Esophagus muscularis mucosa (tissue), 4 donors: ENCODE data around the gene ID2. TPM values are rescaled to one million over a fixed set of nuclear protein-coding genes. Genes with fewer than 3 reads are reported as not detected.
A peak's percentile ranks its signal among the peaks of the same experiment; 100 is the strongest.

ENCODE experiments used
- DNase-seq: peaks from one replicate; pipeline ENCODE4 v3.0.0-alpha.2; 2017; ENCODE audit errors: extremely low spot score
- H3K27ac ChIP-seq, 4 donors: fragments of 200-600 bp; sonication (generic); replicated peaks in 1 of 4; 1 replicate in 3 of 4; 2 replicates in 1 of 4; pipeline ENCODE4 v1.5.1; 2016 to 2019; ENCODE audit warnings: mild to moderate bottlenecking in 1 of 4
- H3K27me3 ChIP-seq, 4 donors: fragments of 200-600 bp; sonication (generic); one replicate each; pipeline versions ENCODE4 v1.5.1 to v1.6.0; 2016 to 2019
- H3K36me3 ChIP-seq, 4 donors: fragments of 200-600 bp; sonication (generic); one replicate each; pipeline ENCODE4 v1.5.1; 2016 to 2019
- H3K4me1 ChIP-seq, 4 donors: fragments of 200-600 bp; sonication (generic); one replicate each; pipeline ENCODE4 v1.5.1; 2016 to 2019
- H3K4me3 ChIP-seq, 4 donors: fragments of 200-600 bp; sonication (generic); 1 replicate in 2 of 4; 2 replicates in 2 of 4; pipeline ENCODE4 v1.5.1; 2016 to 2019; ENCODE audit warnings: mild to moderate bottlenecking in 4 of 4, moderate library complexity in 1 of 4
- H3K9me3 ChIP-seq, 4 donors: fragments of 200-600 bp; sonication (generic); 1 replicate in 3 of 4; 2 replicates in 1 of 4; pipeline ENCODE4 v1.5.1; 2016 to 2019
- CTCF ChIP-seq, 3 experiments: fragments of 200-600 bp in 2 of 3; fragments of 450-650 bp in 1 of 3; sonication (generic) in 2 of 3; IDR thresholded peaks; one replicate each; pipeline ENCODE4 v1.5.1; 2017 to 2019; ENCODE audit warnings: antibody characterized with exemption in 3 of 3, mild to moderate bottlenecking in 2 of 3, moderate library complexity in 1 of 3
- EP300 ChIP-seq: sonication (generic); formaldehyde crosslinking; IDR thresholded peaks from one replicate; pipeline ENCODE4 v1.6.1; 2017; ENCODE audit warnings: antibody characterized with exemption
- POLR2A ChIP-seq: fragments of 450-650 bp; IDR thresholded peaks from one replicate; pipeline ENCODE4 v1.6.1; 2017; ENCODE audit warnings: antibody characterized with exemption, moderate library complexity, mild to moderate bottlenecking, low read depth
- POLR2AphosphoS5 ChIP-seq, 2 donors: sonication (generic); formaldehyde crosslinking; IDR thresholded peaks; one replicate each; pipeline ENCODE4 v1.6.1; 2017; ENCODE audit warnings: antibody characterized with exemption in 2 of 2
- WGBS: methylation state at CpG from one replicate; pipeline ENCODE4 v1.1.5; 2018; 5-methylcytosine and 5-hydroxymethylcytosine counted together
- intact Hi-C: fragments of 100-400 bp; cut with DNase I; formaldehyde crosslinking; loops from one replicate; pipeline ENCODE4 v1.15.1; 2023
- total RNA-seq, 4 donors: library from RNA; depleted of rRNA; stranded (reverse); fragments of >200 nt; gene quantifications; one replicate each; pipeline versions ENCODE4 v1.1.0 to v1.2.1, GENCODE V29; 2016

The ID2 gene
- total RNA-seq, 4 donors from 2014 or later: 149 to 254 (median 187) TPM

- Histone ChIP-seq H3K27me3 (no peaks in the 10 kb centered on the region), H3K27ac (peak overlapping the region; percentile 79 to 99 (median 93)), H3K4me1 (peaks cover 10 to 34% (median 31%) of the 10 kb centered on the region in 4 donors), H3K4me3 (peak overlapping the region; percentile 72 to 86 (median 78)), H3K36me3 (no peaks in the 10 kb centered on the region), H3K9me3 (no peaks in the 10 kb centered on the region)
- TF ChIP-seq POLR2AphosphoS5 (IDR thresholded peaks at IDR 0.05) (no peak), POLR2A (no peak)
- intact Hi-C loops: loop anchor here (5.0 to 10.0 kb wide), 5 partner anchors 98 to 1590 kb away; no protein-coding TSS in a partner anchor
- DNase-seq: no peak
- 2% methylated on average over 37 of the region's 87 CpGs for WGBS
Observed at GRCh38 chr2:8684878-8685696, 3.2 kb downstream of the ID2 start.

GRCh38 chr2:8685697-8686358, 4.0 kb downstream of the ID2 start:
- Histone ChIP-seq H3K36me3 (no peaks in the 10 kb centered on the region), H3K27me3 (no peaks in the 10 kb centered on the region), H3K27ac (peak overlapping the region; percentile 79 to 99 (median 93)), H3K4me3 (peak overlapping the region; percentile 72 to 86 (median 78)), H3K9me3 (no peaks in the 10 kb centered on the region), H3K4me1 (peaks cover 2 to 27% (median 23%) of the 10 kb centered on the region in 4 donors)
- DNase-seq: no peak
- intact Hi-C loops: loop anchor here (2.0 to 10.0 kb wide), 5 partner anchors 691 to 1591 kb away; no protein-coding TSS in a partner anchor
- TF ChIP-seq EP300 (no peak), CTCF (IDR thresholded peaks at IDR 0.05) (peak; percentile 96 to 100 (median 100))
- 0% methylated on average over 25 of the region's 50 CpGs for WGBS

- 88% methylated on average over 9 of the region's 9 CpGs for WGBS
- Histone ChIP-seq H3K4me1 (peaks cover 7 to 10% (median 8%) of the 10 kb centered on the region in 4 donors), H3K4me3 (no peak overlapping the region), H3K9me3 (no peaks in the 10 kb centered on the region), H3K36me3 (no peaks in the 10 kb centered on the region), H3K27me3 (peaks cover 0 to 10% (median 3%) of the 10 kb centered on the region in 4 donors), H3K27ac (no peak overlapping the region)
- intact Hi-C loops: no loop called here
- TF ChIP-seq POLR2A (no peak), POLR2AphosphoS5 (IDR thresholded peaks at IDR 0.05) (no peak)
- DNase-seq: no peak
Observed at GRCh38 chr2:8691859-8692437, 10.1 kb downstream of the ID2 start.

- H3K27me3 ChIP-seq: peaks cover 0 to 10% (median 3%) of the 10 kb centered on the region in 4 donors
- H3K4me1 ChIP-seq: peaks cover 7 to 10% (median 8%) of the 10 kb centered on the region in 4 donors
- no peak for DNase-seq
- H3K36me3 ChIP-seq: no peaks in the 10 kb centered on the region
- TF ChIP-seq CTCF (IDR thresholded peaks at IDR 0.05) (no peak), EP300 (no peak), POLR2A (no peak), POLR2AphosphoS5 (IDR thresholded peaks at IDR 0.05) (no peak)
- peaks cover 0 to 4% (median 0%) of the 10 kb centered on the region in 4 donors for H3K9me3 ChIP-seq
- peak overlapping the region in 2 of 4 donors; percentile 23 to 42 for H3K4me3 ChIP-seq
- intact Hi-C loops: no loop called here
- no peak overlapping the region for H3K27ac ChIP-seq
- WGBS: 74% methylated on average over 7 of the region's 7 CpGs
Observed at GRCh38 chr2:8692783-8693156, 10.9 kb downstream of the ID2 start.

GRCh38 chr2:8693157-8693821, 11.4 kb downstream of the ID2 start:
- intact Hi-C loops: no loop called here
- 13% methylated on average over 26 of the region's 30 CpGs for WGBS
- Histone ChIP-seq H3K36me3 (no peaks in the 10 kb centered on the region), H3K4me3 (peak overlapping the region; percentile 8 to 42 (median 28)), H3K4me1 (peaks cover 7 to 10% (median 8%) of the 10 kb centered on the region in 4 donors), H3K27me3 (peaks cover 0 to 10% (median 3%) of the 10 kb centered on the region in 4 donors), H3K27ac (no peak overlapping the region), H3K9me3 (peaks cover 0 to 5% (median 0%) of the 10 kb centered on the region in 4 donors)
- no peak for DNase-seq
- peak; percentile 27 to 51 (median 37) for TF ChIP-seq CTCF (IDR thresholded peaks at IDR 0.05)
- no peak for TF ChIP-seq POLR2AphosphoS5 (IDR thresholded peaks at IDR 0.05)
